Upper lobe of left lung (tissue), 6 donors: ENCODE measurements around the gene ACOT13. TPM values are rescaled to one million over a fixed set of nuclear protein-coding genes. Genes with fewer than 3 reads are reported as not detected.
"Not testable (repeated sequence)": the region's sequence is repeated elsewhere in the genome, so short reads cannot be mapped to it uniquely, and the experiment has no call there.

ENCODE experiments used
- ATAC-seq, 2 donors: fragments of 200-7000 bp; cut with Tn5 transposase; one replicate each; pipeline ENCODE4 v1.9.1; 2022; ENCODE audit warnings: mild to moderate bottlenecking in 2 of 2, moderate library complexity in 2 of 2; ENCODE audit not compliant: low FRiP score in 2 of 2
- DNase-seq, 2 donors: peaks; one replicate each; pipeline ENCODE4 v3.0.0-alpha.2; 2019 to 2020
- H3K27ac ChIP-seq, 4 donors: fragments of 200-600 bp; sonication (generic); one replicate each; pipeline ENCODE4 v1.5.1; 2016 to 2019
- H3K27me3 ChIP-seq, 4 donors: fragments of 200-600 bp; sonication (generic); one replicate each; pipeline ENCODE4 v1.5.1; 2017 to 2019
- H3K36me3 ChIP-seq, 4 donors: fragments of 200-600 bp; sonication (generic); one replicate each; pipeline ENCODE4 v1.5.1; 2016 to 2019
- H3K4me1 ChIP-seq, 4 donors: fragments of 200-600 bp; sonication (generic); one replicate each; pipeline ENCODE4 v1.5.1; 2018 to 2019
- H3K4me3 ChIP-seq, 4 donors: fragments of 200-600 bp; sonication (generic); one replicate each; pipeline ENCODE4 v1.5.1; 2017 to 2019; ENCODE audit warnings: mild to moderate bottlenecking in 2 of 4, moderate library complexity in 1 of 4
- H3K9me3 ChIP-seq, 4 donors: fragments of 200-600 bp; sonication (generic); one replicate each; pipeline ENCODE4 v1.5.1; 2018 to 2019
- EP300 ChIP-seq, 4 donors: sonication (generic); formaldehyde crosslinking; IDR thresholded peaks; one replicate each; pipeline ENCODE4 v1.5.1; 2017; ENCODE audit warnings: antibody characterized with exemption in 4 of 4, control low read depth in 2 of 4
- POLR2A ChIP-seq, 4 donors: fragments of 450-650 bp; IDR thresholded peaks; one replicate each; pipeline ENCODE4 v1.5.1; 2016 to 2017; ENCODE audit warnings: antibody characterized with exemption in 4 of 4, mild to moderate bottlenecking in 2 of 4
- POLR2AphosphoS5 ChIP-seq, 2 donors: sonication (generic); formaldehyde crosslinking; IDR thresholded peaks; one replicate each; pipeline ENCODE4 v1.5.1; 2017; ENCODE audit warnings: antibody characterized with exemption in 2 of 2
- WGBS, 2 donors: methylation state at CpG; one replicate each; pipeline ENCODE4 v1.1.5; 2017 to 2018; 5-methylcytosine and 5-hydroxymethylcytosine counted together
- total RNA-seq, 6 donors: library from RNA; depleted of rRNA in 4 of 6; stranded (reverse); fragments of >200 nt in 4 of 6; gene quantifications; one replicate each; pipeline versions ENCODE4 v1.1.0 to v1.2.1, GENCODE V29; 2016 to 2021
- TF ChIP-seq, protein P1 (sequence below), 6 experiments: fragments of 450-650 bp in 4 of 6; fragments of 200-600 bp in 2 of 6; sonication (generic) in 2 of 6; IDR thresholded peaks; one replicate each; pipeline ENCODE4 v1.5.1; 2016 to 2019; ENCODE audit warnings: antibody characterized with exemption in 6 of 6
- donor health status: DM: no; HTN: no; CAD: no; lungs with moderate emphysema.
- donor health status: DM: no; HTN: yes; CAD: no; lungs with severe emphysema.

The ACOT13 gene
- total RNA-seq, 6 donors from 2014 or later, result 5.2 to 20.2 (median 10.5) TPM

DNA sequence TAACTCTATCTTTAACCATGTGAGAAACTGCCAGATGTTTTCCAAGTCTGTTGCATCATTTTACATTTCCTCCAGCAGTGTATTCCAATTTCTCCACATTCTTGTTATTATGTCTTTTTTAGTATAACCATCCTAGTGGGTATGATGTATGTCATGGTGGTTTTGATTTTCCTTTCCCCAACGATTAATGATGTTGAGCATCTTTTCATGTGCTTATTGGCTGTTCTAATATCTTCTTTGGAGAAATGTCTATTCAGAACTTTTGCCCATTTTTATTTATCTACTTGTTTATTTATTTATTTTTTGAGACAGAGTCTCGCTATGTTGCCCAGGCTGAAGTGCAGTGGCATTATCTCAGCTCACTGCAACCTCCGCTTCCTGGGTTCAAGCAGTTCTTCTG lies 56.4 kb downstream of the ACOT13 start:
- H3K27me3 ChIP-seq, result no peaks in the 10 kb centered on the region
- peaks cover 0 to 2% (median 0%) of the 10 kb centered on the region in 4 donors for H3K36me3 ChIP-seq
- peaks cover 0 to 6% (median 5%) of the 10 kb centered on the region in 4 donors for H3K4me1 ChIP-seq
- 96 to 98% methylated on average over 3 of the region's 3 CpGs for WGBS, 2 donors
- TF ChIP-seq, protein P1, sequence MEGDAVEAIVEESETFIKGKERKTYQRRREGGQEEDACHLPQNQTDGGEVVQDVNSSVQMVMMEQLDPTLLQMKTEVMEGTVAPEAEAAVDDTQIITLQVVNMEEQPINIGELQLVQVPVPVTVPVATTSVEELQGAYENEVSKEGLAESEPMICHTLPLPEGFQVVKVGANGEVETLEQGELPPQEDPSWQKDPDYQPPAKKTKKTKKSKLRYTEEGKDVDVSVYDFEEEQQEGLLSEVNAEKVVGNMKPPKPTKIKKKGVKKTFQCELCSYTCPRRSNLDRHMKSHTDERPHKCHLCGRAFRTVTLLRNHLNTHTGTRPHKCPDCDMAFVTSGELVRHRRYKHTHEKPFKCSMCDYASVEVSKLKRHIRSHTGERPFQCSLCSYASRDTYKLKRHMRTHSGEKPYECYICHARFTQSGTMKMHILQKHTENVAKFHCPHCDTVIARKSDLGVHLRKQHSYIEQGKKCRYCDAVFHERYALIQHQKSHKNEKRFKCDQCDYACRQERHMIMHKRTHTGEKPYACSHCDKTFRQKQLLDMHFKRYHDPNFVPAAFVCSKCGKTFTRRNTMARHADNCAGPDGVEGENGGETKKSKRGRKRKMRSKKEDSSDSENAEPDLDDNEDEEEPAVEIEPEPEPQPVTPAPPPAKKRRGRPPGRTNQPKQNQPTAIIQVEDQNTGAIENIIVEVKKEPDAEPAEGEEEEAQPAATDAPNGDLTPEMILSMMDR (IDR thresholded peaks at IDR 0.05), result no peak
- no peak for TF ChIP-seq POLR2A (IDR thresholded peaks at IDR 0.05)
- no peak for TF ChIP-seq EP300 (IDR thresholded peaks at IDR 0.05)
- no peak for TF ChIP-seq POLR2AphosphoS5 (IDR thresholded peaks at IDR 0.05)
- DNase-seq (no peak), ATAC-seq (no peak)
- no peak overlapping the region for H3K27ac ChIP-seq
- H3K9me3 ChIP-seq, result no peaks in the 10 kb centered on the region
- H3K4me3 ChIP-seq, result no peak overlapping the region

DNA sequence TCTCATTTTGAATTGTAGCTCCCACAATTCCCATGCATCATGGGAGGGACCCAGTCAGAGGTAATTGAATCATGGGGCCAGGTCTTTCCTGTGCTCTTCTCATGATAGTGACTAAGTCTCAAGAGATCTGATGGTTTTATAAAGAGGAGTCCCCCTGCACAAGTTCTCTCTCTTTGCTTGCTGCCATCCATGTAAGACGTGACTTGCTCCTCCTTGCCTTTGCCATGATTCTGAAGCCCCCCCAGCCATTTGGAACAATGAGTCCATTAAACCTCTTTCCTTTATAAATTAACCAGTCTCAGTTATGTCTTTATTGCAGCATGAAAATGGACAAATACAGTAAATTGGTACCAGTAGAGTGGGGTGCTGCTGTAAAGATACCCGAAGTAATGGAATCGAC lies 63.8 kb downstream of the ACOT13 start:
- H3K27ac ChIP-seq, DNase-seq, H3K27me3 ChIP-seq, ATAC-seq, H3K4me1 ChIP-seq, H3K4me3 ChIP-seq, H3K36me3 ChIP-seq: not testable (repeated sequence)
- peaks cover 0 to 13% (median 10%) of the 10 kb centered on the region in 4 donors for H3K9me3 ChIP-seq
- 92 to 95% methylated on average over 3 of the region's 3 CpGs for WGBS, 2 donors

DNA sequence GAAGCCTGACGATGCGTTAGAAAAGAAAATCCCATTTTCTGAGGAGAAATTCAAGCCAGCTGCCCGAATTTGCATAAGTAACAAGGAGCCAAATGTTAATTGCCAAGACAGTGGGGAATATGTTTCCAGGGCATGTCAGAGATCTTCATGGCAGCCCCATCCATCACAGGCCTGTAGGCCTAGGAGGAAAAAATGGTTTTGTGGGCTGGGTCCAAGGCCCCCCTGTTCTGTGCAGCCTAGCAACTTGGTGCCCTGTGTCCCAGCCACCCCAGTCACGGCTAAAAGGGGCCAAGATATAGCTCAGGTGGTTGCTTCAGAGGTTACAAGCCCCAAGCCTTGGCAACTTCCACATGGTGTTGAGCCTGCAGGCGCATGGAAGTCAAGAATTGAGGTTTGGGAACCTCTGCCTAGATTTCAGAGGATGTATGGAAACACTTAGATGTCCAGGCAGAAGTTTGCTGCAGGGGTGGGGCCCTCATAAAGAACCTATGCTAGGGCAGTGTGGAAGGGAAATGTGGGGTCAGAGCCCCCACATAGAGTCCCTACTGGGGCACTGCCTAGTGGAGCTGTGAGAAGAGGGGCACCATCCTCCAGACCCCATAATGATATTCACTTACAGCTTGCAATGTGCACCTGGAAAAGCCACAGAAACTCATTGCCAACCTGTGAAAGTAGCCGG lies 64.7 kb downstream of the ACOT13 start:
- H3K9me3 ChIP-seq, result peaks cover 0 to 13% (median 10%) of the 10 kb centered on the region in 4 donors
- not testable (repeated sequence) for ATAC-seq, H3K27ac ChIP-seq, H3K36me3 ChIP-seq, H3K27me3 ChIP-seq, DNase-seq, H3K4me3 ChIP-seq, H3K4me1 ChIP-seq
- 94 to 95% methylated on average over 6 of the region's 6 CpGs for WGBS, 2 donors

DNA sequence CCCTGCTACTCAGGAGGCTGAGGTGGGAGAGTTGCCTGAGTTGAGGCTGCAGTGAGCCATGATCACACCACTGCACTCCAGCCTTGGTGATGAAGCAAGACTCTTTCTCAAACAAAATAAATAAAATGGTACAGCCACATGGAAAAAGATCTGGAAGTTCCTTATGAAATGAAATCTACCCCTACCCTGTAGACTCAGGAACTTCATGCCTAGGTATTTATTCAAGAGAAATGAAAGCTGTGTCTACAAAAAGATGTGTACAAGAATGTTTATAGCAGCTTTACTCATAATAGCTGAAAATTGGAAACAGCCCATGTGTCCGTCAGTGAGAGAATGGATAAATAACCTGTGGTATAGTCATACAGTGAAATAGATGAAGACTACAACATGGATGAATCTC lies 67.3 kb downstream of the ACOT13 start:
- Histone ChIP-seq H3K4me1 (peaks cover 0 to 6% (median 2%) of the 10 kb centered on the region in 4 donors), H3K27ac (no peak overlapping the region), H3K4me3 (no peak overlapping the region), H3K9me3 (peaks cover 0 to 13% (median 10%) of the 10 kb centered on the region in 4 donors), H3K36me3 (no peaks in the 10 kb centered on the region), H3K27me3 (no peaks in the 10 kb centered on the region)
- ATAC-seq (no peak), DNase-seq (no peak)
- 89 to 95% methylated on average over 1 of the region's 1 CpG for WGBS, 2 donors
- TF ChIP-seq POLR2A (IDR thresholded peaks at IDR 0.05) (no peak), POLR2AphosphoS5 (IDR thresholded peaks at IDR 0.05) (no peak)
- TF ChIP-seq, protein P1 (IDR thresholded peaks at IDR 0.05), result no peak

DNA sequence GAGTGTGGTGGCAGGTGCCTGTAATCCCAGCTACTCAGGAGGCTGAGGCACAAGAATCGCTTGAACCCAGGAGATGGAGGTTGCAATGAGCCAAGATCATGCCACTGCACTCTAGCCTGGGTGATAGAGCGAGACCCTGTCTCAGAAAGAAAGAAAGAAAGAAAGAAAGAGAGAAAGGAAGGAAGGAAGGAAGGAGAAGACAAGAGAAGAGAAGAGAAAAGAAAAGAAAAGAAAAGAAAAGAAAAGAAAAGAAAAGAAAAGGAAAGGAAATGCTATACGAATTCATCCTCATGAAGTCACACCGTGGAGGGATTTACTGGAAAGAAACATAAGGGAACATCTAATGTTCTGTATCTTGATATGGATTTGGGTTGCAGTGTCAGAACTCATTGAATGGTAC lies 67.8 kb downstream of the ACOT13 start:
- DNase-seq, H3K27ac ChIP-seq: not testable (repeated sequence)

DNA sequence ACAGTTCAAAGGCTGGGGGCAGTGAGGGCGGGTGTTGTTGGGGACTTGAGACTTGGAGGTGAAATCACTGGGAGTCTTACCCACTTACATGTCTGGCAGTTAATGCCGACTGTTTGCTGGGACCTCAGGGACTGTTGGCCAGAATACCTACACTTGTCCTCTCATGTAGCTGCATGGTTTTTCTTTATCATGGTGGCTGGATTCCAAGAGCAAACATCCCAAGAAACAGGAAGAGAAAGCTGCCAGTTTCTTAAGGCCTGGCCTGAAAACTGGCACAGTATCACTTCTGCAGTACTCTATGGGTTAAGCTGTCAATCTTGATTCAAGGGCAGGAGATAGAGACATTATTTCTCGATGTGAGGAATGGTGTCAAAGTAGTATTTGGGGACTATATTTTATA lies 71.9 kb downstream of the ACOT13 start:
- ATAC-seq (no peak), DNase-seq (no peak)
- no peak overlapping the region for H3K4me3 ChIP-seq
- H3K27me3 ChIP-seq, result no peaks in the 10 kb centered on the region
- no peak overlapping the region for H3K27ac ChIP-seq
- H3K36me3 ChIP-seq, result no peaks in the 10 kb centered on the region
- H3K4me1 ChIP-seq, result peaks cover 0 to 6% (median 4%) of the 10 kb centered on the region in 4 donors
- TF ChIP-seq, protein P1 (IDR thresholded peaks at IDR 0.05), result no peak
- TF ChIP-seq POLR2AphosphoS5 (IDR thresholded peaks at IDR 0.05), result no peak
- no peaks in the 10 kb centered on the region for H3K9me3 ChIP-seq
- WGBS, 2 donors, result 53 to 57% methylated on average over 3 of the region's 3 CpGs

More for the DNA sequence above, 67.8 kb downstream of the ACOT13 start:
- not testable (repeated sequence) for H3K36me3 ChIP-seq, ATAC-seq, H3K4me3 ChIP-seq, H3K4me1 ChIP-seq, H3K27me3 ChIP-seq
- 91 to 93% methylated on average over 4 of the region's 4 CpGs for WGBS, 2 donors
- peaks cover 0 to 13% (median 10%) of the 10 kb centered on the region in 4 donors for H3K9me3 ChIP-seq
